Measurements from ENCODE around the gene NCLN.
"Not testable (repeated sequence)": the region's sequence is repeated elsewhere in the genome, so short reads cannot be mapped to it uniquely, and the experiment has no call there.

NCLN gene

DNA sequence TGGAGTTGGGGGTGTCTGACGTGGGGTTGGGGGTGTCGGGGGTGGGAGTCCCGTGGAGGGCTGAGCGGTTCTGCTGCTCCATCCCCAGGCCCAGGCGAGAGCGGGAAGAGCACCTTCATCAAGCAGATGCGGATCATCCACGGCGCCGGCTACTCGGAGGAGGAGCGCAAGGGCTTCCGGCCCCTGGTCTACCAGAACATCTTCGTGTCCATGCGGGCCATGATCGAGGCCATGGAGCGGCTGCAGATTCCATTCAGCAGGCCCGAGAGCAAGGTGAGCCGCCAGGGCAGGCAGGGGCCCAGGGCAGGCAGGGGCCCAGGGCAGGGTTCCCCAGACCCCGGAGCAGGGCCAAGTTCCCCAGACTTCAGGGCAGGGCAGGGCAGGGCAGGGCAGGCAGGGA lies 37.2 kb upstream of the NCLN start:
- Histone ChIP-seq H3K4me1 (ENCODE audit: insufficient read depth, low read length) (no peaks in the 10 kb centered on the region), H3K9ac (ENCODE audit: low read depth, low read length) (no peak overlapping the region), H3K36me3 (ENCODE audit: insufficient read depth, low read length) (no peaks in the 10 kb centered on the region), H3K27me3 (ENCODE audit: insufficient read depth, low read length) (no peaks in the 10 kb centered on the region), H3K27ac (ENCODE audit: low read depth, low read length) (no peak overlapping the region), H3K4me3 (ENCODE audit: low read length) (no peak overlapping the region), H3K9me3 (ENCODE audit: insufficient read depth, low read depth, low read length) (no peaks in the 10 kb centered on the region)
- 92% methylated on average over 20 of the region's 20 CpGs for WGBS

DNA sequence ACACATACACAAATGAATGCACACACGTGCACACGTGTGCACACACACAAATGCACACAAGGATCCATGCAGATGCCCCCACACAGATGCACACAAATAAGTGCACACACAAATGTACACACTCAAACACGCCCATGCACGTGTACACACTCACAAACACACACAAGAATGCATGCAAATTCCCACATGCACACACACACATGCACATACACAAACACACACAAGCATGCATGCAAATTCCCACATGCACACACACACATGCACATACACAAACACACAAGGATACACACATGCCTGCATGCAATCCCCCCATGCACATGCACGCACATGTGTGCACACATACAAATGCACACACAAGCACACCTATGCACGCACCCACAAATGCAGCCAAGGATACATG lies 36.6 kb upstream of the NCLN start:
- no peaks in the 10 kb centered on the region for H3K27me3 ChIP-seq (ENCODE audit: insufficient read depth, low read length)
- no peak overlapping the region for H3K4me3 ChIP-seq (ENCODE audit: low read length)
- H3K4me1 ChIP-seq (ENCODE audit: insufficient read depth, low read length) = no peaks in the 10 kb centered on the region
- no peak overlapping the region for H3K9ac ChIP-seq (ENCODE audit: low read depth, low read length)
- WGBS = 92% methylated on average over 6 of the region's 6 CpGs
- no peak overlapping the region for H3K27ac ChIP-seq (ENCODE audit: low read depth, low read length)
- no peaks in the 10 kb centered on the region for H3K36me3 ChIP-seq (ENCODE audit: insufficient read depth, low read length)
- H3K9me3 ChIP-seq (ENCODE audit: insufficient read depth, low read depth, low read length) = no peaks in the 10 kb centered on the region

DNA sequence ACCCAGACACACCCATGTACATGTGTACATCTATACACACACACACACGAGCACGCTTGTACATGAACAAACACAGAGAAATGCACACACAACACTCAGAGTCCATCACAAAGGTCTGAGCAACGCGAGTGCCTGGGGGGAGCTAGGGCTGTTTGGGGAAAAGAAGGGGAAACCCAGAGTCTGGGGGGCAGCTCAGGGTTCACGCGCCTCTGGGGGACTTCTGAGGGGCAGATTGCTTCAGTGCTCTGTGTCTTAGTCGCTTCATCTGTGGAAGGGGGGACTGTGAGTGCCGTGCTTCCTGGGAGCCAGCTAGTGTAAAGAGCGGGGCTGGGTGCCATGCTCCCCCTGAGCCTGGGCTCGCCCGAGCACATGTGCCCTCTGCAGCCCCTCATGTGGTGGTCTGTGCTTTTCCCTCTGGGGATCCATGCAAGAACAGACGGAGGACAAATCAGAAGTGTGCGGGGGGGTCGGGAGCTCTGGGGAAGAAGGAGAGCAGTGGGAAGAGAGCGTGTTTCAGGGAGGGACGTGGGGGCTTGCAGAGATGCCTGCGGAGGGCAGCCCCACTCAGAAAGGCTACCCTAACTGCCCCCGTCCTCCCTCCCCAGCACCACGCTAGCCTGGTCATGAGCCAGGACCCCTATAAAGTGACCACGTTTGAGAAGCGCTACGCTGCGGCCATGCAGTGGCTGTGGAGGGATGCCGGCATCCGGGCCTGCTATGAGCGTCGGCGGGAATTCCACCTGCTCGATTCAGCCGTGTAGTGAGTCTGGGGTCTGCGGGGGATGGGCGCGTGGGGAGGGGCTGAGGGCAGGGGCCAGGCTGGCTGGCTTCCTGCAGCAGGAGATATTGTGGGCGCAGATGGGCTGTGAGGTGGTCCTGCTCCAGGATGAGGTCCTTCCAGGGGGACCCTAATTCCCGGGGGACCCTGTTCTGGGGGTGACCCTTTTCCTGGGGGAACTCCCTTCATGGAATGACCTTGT lies 35.9 kb upstream of the NCLN start:
- no peak overlapping the region for H3K27ac ChIP-seq (ENCODE audit: low read depth, low read length)
- H3K9ac ChIP-seq (ENCODE audit: low read depth, low read length) = no peak overlapping the region
- no peaks in the 10 kb centered on the region for H3K4me1 ChIP-seq (ENCODE audit: insufficient read depth, low read length)
- H3K4me3 ChIP-seq (ENCODE audit: low read length) = no peak overlapping the region
- WGBS = 71% methylated on average over 35 of the region's 35 CpGs
- no peaks in the 10 kb centered on the region for H3K9me3 ChIP-seq (ENCODE audit: insufficient read depth, low read depth, low read length)
- H3K27me3 ChIP-seq (ENCODE audit: insufficient read depth, low read length) = no peaks in the 10 kb centered on the region
- no peaks in the 10 kb centered on the region for H3K36me3 ChIP-seq (ENCODE audit: insufficient read depth, low read length)

DNA sequence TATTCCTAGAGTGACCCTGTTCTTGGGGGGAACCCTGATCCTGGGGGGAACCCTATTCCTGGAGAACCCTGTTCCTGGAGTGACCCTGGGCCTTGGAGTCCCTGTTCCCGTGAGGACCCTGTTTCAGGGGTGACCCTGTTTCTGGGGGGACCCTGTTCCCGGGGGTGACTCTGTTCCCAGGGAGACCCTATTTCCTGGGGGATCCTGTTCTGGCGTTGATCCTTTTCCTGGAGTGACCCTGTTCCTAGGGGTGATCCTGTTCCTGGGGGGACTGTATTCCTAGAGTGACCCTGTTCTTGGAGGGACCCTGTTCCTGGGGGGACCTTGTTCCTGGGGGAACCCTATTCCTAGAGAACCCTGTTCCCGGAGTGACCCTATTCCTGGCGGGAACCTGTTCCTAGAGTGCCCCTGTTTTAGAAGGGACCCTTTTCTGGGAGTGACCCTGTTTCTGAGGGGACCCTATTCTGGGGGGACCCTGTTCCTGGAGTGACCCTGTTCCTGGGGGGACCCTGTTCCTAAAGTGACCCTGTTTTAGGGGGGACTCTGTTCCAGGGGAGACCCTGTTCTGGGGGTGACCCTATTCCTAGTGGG lies 34.9 kb upstream of the NCLN start:
- Histone ChIP-seq H3K9me3 (ENCODE audit: insufficient read depth, low read depth, low read length) (no peaks in the 10 kb centered on the region), H3K36me3 (ENCODE audit: insufficient read depth, low read length) (no peaks in the 10 kb centered on the region), H3K27me3 (ENCODE audit: insufficient read depth, low read length) (no peaks in the 10 kb centered on the region), H3K9ac (ENCODE audit: low read depth, low read length) (no peak overlapping the region), H3K4me3 (ENCODE audit: low read length) (no peak overlapping the region), H3K4me1 (ENCODE audit: insufficient read depth, low read length) (no peaks in the 10 kb centered on the region), H3K27ac (ENCODE audit: low read depth, low read length) (no peak overlapping the region)
- 90% methylated on average over 5 of the region's 5 CpGs for WGBS

DNA sequence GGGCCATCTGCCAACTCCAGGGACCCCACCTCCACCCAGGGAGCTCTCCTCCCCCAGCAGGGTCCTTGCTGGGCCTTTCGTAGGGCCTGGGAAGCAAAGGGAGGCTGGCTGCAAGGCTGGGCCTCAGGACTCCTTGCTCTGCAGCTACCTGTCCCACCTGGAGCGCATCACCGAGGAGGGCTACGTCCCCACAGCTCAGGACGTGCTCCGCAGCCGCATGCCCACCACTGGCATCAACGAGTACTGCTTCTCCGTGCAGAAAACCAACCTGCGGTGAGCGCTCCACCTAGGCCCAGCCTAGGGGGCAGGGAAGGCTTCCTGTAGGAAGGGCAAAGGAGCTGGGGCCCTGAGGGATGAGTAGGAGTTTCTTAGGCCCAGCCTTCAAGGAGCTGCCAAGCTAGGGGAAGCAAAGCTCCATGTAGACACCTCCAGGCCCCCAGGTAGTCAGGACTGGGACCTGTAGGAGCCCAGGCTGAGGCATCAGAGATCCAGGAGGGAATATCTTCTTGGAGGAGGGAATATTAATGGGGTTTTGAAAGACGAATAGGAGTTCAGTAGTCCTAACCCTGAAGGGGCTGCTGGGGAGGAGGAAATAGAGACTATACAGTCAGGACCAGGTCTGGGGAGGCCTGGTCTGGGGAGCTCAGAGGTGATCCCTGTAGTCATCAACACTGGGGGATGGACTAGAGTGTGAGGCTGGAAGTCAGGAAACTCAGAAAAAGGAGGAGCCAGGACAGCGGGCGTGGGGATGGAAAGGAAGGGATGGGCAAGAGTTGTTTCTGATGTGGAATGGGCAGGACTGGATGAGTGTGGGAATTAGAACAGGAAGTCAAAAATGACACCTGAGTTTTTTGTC lies 33.9 kb upstream of the NCLN start:
- Histone ChIP-seq H3K4me3 (ENCODE audit: low read length) (no peak overlapping the region), H3K27me3 (ENCODE audit: insufficient read depth, low read length) (no peaks in the 10 kb centered on the region), H3K4me1 (ENCODE audit: insufficient read depth, low read length) (no peaks in the 10 kb centered on the region), H3K9ac (ENCODE audit: low read depth, low read length) (no peak overlapping the region), H3K36me3 (ENCODE audit: insufficient read depth, low read length) (no peaks in the 10 kb centered on the region), H3K9me3 (ENCODE audit: insufficient read depth, low read depth, low read length) (no peaks in the 10 kb centered on the region), H3K27ac (ENCODE audit: low read depth, low read length) (no peak overlapping the region)
- 69% methylated on average over 14 of the region's 14 CpGs for WGBS

DNA sequence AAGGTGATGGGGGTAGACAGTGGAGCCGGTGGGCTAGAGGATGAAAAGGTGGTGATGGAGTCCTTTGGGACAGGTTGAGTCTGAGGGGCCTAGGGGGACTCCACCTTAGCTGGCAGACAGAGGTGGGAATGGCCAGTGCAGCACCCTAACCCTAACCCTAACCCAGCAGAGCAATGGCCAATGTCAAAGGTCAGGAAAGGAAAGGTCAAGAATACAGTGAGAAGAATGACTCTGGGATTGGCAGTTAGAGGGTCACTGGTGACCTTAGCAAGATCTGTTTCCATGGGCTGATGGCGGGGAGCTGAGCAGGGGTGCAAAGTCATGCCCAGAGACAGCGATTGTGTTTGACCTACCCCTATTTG lies 33.3 kb upstream of the NCLN start:
- Histone ChIP-seq H3K9ac (ENCODE audit: low read depth, low read length) (no peak overlapping the region), H3K36me3 (ENCODE audit: insufficient read depth, low read length) (no peaks in the 10 kb centered on the region), H3K27ac (ENCODE audit: low read depth, low read length) (no peak overlapping the region), H3K4me1 (ENCODE audit: insufficient read depth, low read length) (no peaks in the 10 kb centered on the region), H3K9me3 (ENCODE audit: insufficient read depth, low read depth, low read length) (no peaks in the 10 kb centered on the region), H3K4me3 (ENCODE audit: low read length) (no peak overlapping the region), H3K27me3 (ENCODE audit: insufficient read depth, low read length) (no peaks in the 10 kb centered on the region)
- WGBS = 86% methylated on average over 3 of the region's 3 CpGs

DNA sequence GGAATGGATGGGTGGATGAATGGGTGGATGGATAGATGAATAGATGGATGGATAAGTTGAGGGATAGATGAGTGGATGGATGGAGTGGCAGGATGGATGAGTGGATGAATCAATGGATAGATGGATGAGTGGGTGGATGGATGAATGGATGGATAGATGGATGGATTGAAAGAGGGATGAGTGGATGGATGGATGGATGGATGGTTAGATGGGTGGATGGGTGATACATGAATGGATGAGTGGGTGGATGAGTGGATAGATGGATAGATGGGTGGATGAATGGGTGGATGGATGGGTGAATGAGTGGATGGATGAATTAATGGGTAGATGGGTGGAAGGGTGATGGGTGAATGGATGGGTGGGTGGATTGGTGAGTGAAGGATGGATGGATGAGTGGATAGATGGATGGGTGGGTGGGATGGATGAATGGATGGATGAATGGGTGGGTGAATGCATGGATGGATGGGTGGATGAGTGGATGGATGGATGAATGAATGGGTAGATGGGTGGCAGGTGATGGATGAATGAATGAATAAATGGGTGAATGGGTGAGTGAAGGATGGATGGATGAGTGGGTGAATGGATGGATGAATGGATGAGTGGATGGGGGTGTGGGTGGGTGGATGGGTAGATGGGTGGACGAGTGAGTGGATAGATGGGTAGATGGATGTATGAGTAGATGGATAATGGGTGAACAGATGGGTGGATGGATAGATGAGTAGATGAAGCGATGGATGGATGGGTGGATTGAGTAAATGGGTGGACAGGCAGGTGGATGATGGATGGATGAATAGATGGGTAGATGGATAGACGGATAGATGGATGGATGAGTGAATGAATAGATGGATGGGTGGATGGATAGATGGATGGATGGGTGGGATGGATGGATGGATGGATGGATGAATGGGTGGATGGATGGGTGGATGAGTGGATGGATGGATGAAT lies 32.2 kb upstream of the NCLN start:
- H3K4me3 ChIP-seq (ENCODE audit: low read length) = no peak overlapping the region
- H3K4me1 ChIP-seq (ENCODE audit: insufficient read depth, low read length) = no peaks in the 10 kb centered on the region
- no peaks in the 10 kb centered on the region for H3K9me3 ChIP-seq (ENCODE audit: insufficient read depth, low read depth, low read length)
- no peak overlapping the region for H3K27ac ChIP-seq (ENCODE audit: low read depth, low read length)
- no peaks in the 10 kb centered on the region for H3K27me3 ChIP-seq (ENCODE audit: insufficient read depth, low read length)
- H3K9ac ChIP-seq (ENCODE audit: low read depth, low read length) = no peak overlapping the region
- WGBS = 82% methylated on average over 3 of the region's 3 CpGs
- H3K36me3 ChIP-seq (ENCODE audit: insufficient read depth, low read length) = no peaks in the 10 kb centered on the region

DNA sequence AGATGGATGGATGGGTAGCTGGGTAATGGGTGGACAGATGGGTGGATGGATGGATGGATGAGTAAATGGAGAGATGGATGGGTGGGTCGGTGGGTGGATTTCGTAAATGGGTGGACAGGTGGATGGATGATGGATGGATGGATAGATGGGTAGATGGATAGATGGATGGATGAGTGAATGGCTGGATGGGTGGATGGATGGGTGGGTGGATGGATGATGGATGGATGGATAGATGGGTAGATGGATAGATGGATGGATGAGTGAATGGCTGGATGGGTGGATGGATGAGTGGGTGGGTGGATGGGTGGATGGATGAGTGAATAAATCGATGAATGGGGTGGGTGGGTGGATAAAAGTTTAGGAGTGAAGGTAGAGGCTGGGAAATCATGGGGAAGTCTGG lies 31.3 kb upstream of the NCLN start:
- H3K27ac ChIP-seq (ENCODE audit: low read depth, low read length); H3K9ac ChIP-seq (ENCODE audit: low read depth, low read length); H3K4me1 ChIP-seq (ENCODE audit: insufficient read depth, low read length): not testable (repeated sequence)

DNA sequence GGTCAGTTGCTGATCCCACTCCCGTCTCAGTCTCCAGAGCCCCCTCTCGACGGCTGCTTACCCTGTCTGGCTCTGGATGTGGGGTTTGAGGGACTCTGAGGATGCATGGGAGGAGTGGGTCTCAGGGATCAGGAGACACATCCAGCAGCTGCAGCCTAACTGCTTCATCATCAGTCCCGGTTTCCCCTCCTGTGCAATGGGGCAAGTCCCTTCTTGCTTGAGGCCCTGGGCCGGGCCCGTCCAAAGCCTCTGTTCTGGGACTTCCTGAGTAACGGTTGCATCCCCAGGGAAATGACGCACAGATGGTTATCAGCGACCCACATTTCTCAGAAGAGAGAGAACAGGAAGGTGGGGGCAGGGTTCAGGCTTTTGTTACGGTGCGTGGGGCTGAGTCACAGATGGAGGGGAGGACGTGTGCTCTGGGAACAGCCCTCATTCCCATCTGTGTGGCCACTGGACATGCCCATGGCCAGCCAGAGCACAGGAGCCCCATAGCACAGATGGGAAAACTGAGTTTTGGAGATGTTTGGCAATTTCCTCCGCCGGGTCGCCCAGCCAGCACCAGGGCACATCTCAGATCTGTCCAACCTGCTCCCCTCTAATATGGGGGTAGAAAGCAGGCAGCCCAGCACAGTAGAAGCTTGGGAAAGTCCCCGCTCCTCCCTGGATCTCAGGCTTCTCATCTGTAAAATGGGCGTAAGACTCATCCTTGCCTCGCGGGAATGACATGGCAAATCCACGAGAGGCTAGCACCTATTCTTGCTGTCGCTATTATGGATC lies 30.6 kb upstream of the NCLN start:
- H3K27ac ChIP-seq (ENCODE audit: low read depth, low read length) = no peak overlapping the region

More for the DNA sequence above, 31.3 kb upstream of the NCLN start:
- not testable (repeated sequence) for H3K4me3 ChIP-seq (ENCODE audit: low read length); H3K9me3 ChIP-seq (ENCODE audit: insufficient read depth, low read depth, low read length); H3K36me3 ChIP-seq (ENCODE audit: insufficient read depth, low read length); H3K27me3 ChIP-seq (ENCODE audit: insufficient read depth, low read length)
- 92% methylated on average over 3 of the region's 3 CpGs for WGBS

More for the DNA sequence above, 30.6 kb upstream of the NCLN start:
- Histone ChIP-seq H3K4me1 (ENCODE audit: insufficient read depth, low read length) (no peaks in the 10 kb centered on the region), H3K27me3 (ENCODE audit: insufficient read depth, low read length) (no peaks in the 10 kb centered on the region), H3K9ac (ENCODE audit: low read depth, low read length) (no peak overlapping the region), H3K4me3 (ENCODE audit: low read length) (no peak overlapping the region), H3K36me3 (ENCODE audit: insufficient read depth, low read length) (no peaks in the 10 kb centered on the region), H3K9me3 (ENCODE audit: insufficient read depth, low read depth, low read length) (no peaks in the 10 kb centered on the region)
- 80% methylated on average over 21 of the region's 21 CpGs for WGBS

All from HUES64 (cell line).